ENCODE measurements around the gene ROCK2.

- no peak for TF ChIP-seq TAF1 (IDR thresholded peaks at IDR 0.05; ENCODE audit: low read depth)
- no peak for TF ChIP-seq CEBPB (IDR thresholded peaks at IDR 0.05)
- TF ChIP-seq REST (IDR thresholded peaks at IDR 0.05; ENCODE audit: low read depth), result no peak
These were observed 30.7 kb upstream of the ROCK2 start for GRCh38 chr2:11375025-11375688.

Data from Ishikawa (cell line).